Activated CD4-positive, CD25-positive, alpha-beta regulatory T cell (primary cell): Measurements from ENCODE around the gene DHX57.
"Not testable (repeated sequence)": the region's sequence is repeated elsewhere in the genome, so short reads cannot be mapped to it uniquely, and the experiment has no call there.

Source experiments
- DNase-seq, 4 experiments: peaks; one replicate each; lab custom pipeline; 2025; lab: John Stamatoyannopoulos, UW

The DHX57 gene

DNA sequence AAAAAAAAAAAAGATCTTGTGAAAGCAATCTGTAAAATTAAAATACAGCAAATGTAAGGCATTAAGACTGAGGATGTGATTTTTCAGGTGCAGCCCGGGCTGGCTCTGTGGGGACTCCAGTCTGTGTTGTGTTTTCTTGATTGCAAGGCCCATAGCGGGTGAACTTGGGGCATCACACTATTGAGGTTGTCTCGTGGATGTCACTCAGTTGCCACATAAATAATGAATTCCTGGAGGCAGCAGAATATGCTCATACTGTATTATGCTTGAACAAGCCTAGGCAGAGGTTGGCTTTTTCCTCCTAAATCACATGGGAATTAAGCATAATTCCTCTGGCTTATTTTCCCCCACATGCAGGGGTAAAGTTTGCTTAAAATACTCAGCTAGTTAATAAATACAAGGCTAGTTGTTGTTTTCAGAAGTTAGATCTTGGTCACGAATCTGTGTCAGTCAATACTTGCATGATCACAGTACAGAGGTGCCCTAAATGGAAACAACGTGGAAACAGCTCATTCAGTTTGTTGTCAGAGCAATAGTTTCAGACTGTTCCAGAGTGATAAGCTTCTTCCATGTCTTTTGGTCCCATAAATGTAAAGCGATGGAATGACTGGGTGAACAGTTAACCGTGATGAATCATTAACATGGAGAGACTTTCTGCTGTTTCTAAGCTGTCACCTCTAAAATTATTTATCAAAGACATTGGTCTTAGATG lies 81.3 kb downstream of the DHX57 start:
- no peak for DNase-seq

- no peak for DNase-seq
Measured at GRCh38 chr2:38793511-38793910, 82.2 kb downstream of the DHX57 start.

GRCh38 chr2:38792751-38793150 lies 83.0 kb downstream of the DHX57 start:
- DNase-seq, result no peak

DNA sequence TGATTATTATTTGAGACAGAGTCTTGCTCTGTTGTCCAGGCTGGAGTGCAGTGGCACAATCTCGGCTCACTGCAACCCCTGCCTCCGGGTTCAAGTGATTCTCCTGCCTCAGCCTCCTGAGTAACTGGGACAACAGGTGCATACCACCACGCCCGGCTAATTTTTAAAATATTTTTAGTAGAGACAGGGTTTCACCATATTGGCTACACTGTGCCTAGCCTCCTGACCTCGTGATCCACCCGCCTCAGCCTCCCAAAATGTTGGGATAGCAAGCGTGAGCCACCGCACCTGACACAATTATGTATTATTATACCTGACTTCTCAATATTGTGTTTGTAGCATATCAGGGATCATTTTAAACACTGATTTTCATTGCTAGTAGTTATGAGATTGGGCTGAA lies 83.4 kb downstream of the DHX57 start:
- DNase-seq, result not testable (repeated sequence)

DNA sequence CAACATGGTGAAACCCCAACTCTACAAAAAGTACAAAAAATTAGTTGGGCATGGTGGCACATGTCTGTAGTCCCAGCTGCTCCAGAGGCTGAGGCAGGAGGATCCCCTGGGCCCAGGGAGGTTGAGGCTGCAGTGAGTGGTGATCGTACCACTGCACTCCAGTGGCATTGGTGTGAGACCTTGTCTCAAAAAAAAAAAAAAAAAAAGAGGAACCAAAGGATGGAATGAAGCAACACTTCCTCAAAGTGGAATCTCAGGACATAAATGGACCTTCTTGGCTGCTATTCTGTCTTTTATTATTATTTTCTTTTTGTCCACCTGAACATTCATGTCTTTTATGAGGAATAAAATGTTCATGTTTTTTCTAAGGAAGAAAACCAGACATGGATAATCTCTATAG lies 84.0 kb downstream of the DHX57 start:
- DNase-seq, result no peak

DNA sequence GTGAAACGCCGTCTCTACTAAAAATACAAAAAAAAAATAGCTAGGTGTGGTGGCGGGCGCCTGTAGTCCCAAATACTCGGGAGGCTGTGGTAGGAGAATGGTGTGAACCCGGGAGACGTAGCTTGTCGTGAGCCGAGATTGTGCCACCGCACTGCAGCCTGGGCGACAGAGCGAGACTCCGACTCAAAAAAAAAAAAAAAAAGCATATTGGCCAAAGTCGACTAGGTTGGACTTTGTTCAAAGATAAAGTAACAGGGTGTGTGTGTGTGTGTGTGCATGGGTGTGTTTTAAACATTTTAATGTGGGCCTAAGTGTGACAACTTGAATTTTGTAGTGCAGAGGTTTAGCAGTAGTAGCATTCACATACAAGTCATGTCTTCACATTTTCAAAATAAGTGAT lies 86.0 kb downstream of the DHX57 start:
- DNase-seq, result no peak

DNA sequence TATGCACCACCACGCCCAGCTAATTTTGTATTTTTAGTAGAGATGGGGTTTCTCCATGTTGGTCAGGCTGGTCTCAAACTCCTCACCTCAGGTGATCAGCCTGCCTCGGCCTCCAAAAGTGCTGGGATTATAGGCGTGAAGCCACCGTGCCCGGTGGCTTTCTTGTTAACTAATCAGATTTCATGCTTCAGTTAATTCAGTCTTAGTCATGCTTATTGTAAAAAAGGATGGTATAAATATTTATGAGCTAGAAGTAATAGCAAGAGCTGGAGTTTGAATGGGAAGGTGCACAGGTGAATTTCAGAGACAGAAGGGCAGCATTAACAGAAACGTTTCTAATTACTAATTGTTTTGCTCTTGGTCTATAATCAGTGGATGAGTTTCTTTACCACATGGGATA lies 87.4 kb downstream of the DHX57 start:
- DNase-seq, result no peak

DNA sequence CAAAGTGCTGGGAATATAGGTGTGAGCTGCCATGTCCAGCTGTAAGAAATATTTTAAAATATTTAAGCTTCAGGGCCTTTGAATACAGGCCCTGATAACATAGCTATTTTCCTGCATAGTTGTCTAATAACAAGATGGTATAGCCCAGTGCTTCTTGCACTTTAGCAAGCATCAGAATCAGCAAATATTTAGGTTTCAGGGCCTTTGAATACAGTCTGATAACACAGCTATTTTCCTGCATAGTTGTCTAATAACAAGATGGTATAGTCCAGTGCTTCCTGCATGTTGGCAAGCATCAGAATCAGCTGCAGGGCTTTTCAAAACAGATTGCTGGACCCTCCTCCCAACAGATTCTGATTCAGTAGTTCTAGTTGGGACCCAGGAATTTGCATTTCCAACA lies 92.1 kb downstream of the DHX57 start:
- DNase-seq, result no peak

- no peak for DNase-seq
Measured at GRCh38 chr2:38778687-38779082, 97.0 kb downstream of the DHX57 start.

- no peak for DNase-seq
Measured at GRCh38 chr2:38776531-38776930, 99.2 kb downstream of the DHX57 start.

GRCh38 chr2:38775921-38776225 lies 99.9 kb downstream of the DHX57 start:
- no peak for DNase-seq

DNA sequence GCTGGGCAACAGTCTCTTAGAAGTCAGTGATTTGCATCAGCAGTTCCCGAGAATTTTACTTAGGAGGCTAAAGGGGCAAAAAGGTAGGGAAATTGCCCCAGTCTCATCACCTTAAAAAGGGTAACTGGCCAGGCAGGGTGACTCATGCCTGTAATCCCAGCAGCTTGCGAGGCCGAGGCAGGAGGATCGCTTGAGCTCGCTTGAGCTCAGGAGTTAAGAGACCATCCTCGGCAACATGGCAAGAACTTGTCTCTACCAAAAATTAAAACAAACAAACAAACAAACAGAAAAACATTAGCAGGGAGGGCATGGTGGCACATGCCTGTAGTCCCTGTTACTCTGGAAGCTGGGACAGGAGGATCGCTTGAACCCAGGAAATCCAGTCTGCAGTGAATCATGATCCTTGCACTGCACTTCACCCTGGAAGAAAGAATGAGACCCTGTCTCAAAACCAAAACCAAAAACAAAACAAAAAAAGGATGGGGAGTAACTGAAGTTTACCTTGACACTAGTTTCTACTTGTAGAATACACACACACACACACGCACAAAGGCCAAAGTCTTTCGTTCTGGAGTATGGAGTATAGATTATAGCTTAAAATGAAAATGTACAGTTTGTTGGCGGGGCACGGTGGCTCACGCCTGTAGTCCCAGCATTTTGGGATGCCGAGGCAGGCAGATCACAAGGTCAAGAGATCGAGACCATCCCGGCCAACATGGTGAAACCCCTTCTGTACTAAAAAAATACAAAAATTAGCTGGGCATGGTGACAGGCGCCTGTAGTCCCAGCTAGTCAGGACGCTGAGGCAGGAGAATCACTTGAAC lies 100.4 kb downstream of the DHX57 start:
- DNase-seq, result no peak

DNA sequence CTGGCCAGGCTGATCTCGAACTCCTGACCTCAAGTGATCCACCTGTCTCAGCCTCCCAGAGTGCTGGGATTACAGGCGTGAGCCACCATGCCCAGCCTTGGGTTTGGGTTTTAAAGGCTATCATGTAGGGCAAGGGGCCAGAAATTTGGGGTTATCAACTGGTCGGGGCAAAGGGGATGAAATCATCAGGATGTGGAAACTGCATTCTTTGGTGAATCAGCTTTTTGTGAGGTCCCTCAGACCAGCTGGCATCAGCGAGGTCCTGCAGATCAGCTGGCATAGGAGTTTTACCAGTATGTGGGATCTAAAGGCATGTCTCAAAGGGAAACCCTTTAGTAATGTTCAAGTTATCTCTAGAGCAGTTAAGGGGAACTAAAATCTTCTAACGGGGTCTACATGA lies 104.1 kb downstream of the DHX57 start:
- no peak for DNase-seq

- DNase-seq, result no peak
Measured at GRCh38 chr2:38765551-38765950, 110.2 kb downstream of the DHX57 start.

DNA sequence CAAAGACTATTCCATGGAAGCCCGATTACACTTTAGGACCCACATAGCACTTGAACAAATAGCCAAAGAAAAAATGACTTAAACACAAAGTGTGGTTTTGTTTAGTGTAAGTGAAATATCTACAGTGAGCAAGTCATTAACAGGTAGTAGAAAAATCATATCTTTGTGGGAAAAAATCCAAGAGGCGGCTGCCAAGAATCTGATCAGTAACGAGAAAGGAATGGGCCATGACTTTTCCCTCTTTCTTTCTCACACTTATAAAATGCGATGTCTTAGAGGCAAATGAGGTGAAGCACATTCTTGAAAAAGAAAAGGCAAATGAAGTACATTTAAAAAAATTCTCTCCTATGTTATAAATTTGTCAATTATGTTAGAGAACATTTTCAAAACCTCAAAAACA lies 110.6 kb downstream of the DHX57 start:
- no peak for DNase-seq

DNA sequence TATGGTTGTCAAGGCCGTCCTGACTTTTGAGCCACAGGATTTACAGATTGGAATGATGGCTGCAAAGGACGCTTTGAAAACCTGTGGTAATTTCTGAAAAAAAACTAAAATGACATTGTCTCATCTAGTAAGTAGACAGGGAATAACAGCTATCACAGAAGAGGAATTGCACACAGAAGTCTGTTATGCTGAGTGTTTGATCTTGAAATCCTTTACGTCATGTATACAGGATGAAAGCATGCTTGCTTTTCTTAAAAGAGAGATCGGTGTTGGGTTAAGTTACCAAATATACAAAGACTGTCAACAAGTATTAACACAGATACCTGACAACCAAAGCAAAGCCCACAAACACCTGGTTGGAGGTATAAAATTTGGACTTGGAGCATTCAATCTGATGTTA lies 112.0 kb downstream of the DHX57 start:
- no peak for DNase-seq

DNA sequence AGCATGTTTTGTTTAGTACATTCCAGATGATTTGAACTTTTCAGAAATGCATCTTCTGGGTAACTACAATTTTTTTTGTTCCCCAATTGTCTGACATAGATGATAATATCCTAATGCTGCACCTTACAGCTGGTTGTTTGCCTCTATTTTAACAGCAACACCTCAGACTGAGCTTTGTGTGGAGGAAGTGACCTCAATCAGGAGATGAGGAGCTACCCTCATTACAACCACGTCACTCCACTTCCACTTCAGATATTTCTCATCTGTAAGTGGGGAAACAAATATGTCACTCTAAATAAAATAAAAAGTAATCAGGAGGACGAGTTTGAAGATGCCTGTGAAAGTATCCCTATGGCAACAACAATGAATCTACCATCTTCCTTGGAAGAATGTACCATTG lies 112.5 kb downstream of the DHX57 start:
- no peak for DNase-seq

GRCh38 chr2:38755891-38756290 lies 119.8 kb downstream of the DHX57 start:
- DNase-seq, result not testable (repeated sequence)

DNA sequence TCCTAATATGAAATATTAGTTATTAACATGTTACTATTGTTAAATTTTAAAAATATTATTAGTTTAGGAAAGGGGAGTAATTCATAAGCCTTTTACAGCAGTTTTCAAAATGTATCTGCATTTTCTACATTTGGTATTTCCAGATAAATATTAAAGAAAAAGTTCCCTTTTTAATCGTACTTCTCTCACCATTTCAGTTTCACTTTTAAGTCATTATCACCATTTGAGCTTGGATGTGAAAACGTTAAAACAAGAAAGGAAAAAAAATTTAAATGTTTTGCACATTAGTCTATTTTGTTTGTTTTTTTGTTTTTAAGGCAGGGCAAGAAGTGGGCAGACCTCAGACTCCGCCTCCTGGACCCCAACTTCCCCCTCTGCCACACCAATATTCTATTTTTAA lies 121.2 kb downstream of the DHX57 start:
- no peak for DNase-seq

DNA sequence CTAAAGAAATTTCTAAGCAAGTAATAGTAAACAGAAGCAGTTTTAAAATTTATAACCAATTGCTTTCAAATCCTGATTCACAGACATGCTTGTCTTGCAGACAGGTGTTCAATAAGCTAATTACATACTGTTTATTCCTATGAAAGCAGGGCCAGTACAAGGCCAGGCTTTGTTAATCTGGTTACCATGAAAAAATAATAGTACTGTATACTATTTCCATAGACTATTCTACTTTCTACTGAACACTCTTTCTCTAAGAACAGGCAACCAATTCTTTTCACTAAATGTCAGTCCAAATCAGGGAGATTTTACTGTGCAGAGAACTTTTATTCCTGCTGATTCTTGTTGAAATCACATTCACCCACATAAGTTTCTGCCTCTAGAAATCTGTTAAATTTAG lies 121.7 kb downstream of the DHX57 start:
- DNase-seq, result no peak

GRCh38 chr2:38751596-38752410 lies 123.9 kb downstream of the DHX57 start:
- no peak for DNase-seq

DNA sequence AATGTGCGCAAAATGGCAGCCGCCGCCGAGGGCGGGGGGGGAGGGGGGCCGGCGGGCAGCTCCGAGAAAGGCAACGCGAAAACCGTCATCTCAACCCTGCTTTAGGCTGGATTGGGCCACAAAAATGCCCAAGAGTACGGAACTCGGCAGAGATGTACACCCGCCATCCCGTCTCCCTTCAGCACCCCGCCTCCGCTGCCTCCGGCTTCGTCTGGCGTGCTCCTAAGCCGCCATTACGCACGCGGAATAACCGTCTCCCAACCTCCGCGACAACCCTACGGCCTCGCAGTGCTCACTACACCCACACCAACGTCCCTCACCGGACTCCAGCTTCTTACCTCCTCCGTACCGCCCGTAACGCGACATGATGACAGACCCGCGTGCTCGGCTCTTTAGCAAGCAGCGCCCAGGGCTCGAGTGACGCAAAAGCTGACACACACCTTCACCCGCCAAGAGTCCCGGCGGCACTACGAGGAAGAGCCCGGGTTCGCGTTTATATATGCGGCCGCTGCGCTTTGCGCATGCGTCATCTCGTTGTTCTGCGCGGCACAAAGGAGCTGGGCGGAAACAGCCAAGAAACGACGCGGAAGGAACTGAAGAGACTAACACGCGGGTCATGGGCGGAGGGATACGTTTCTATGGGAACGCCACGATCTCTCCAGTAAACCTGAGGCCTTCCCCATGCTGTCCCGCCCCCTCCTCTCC lies 124.7 kb downstream of the DHX57 start, which contains the start of gene SRSF7:
Gene SRSF7 (minus strand): TSS at position 471 of the 705 bp plus-strand sequence. CDS start 105 bp downstream, at position 366.
- DNase-seq, result peak; percentile 92 to 98 (median 97)
